IPS-18c (cell line): ENCODE data around the gene MED12L.
A peak's percentile ranks its signal among the peaks of the same experiment; 100 is the strongest.
"Not testable (repeated sequence)": the region's sequence is repeated elsewhere in the genome, so short reads cannot be mapped to it uniquely, and the experiment has no call there.

ENCODE experiments used
- H3K4me3 ChIP-seq: 2 replicates; pipeline ENCODE4 v1.7.0; 2013; ENCODE audit warnings: low read depth, mild to moderate bottlenecking, low read length, moderate library complexity; ENCODE audit not compliant: insufficient read depth
- H3K9me3 ChIP-seq: one replicate; pipeline ENCODE4 v1.6.1; 2013; ENCODE audit warnings: mild to moderate bottlenecking, low read length, moderate library complexity; ENCODE audit not compliant: control insufficient read depth, insufficient read depth

MED12L gene

GRCh38 chr3:151085227-151085888, at the start of gene MED12L:
TSS of gene MED12L (plus strand) at chr3:151085664. CDS start at chr3:151086927, 1,263 bp downstream.
- Histone ChIP-seq H3K4me3 (peak within 1 kb of the TSS; percentile 66), H3K9me3 (no peaks in the 10 kb centered on the region)

GRCh38 chr3:151037746-151038477, 47.6 kb upstream of the MED12L start:
- Histone ChIP-seq H3K4me3 (no peak overlapping the region), H3K9me3 (no peaks in the 10 kb centered on the region)

GRCh38 chr3:151044706-151045105, 40.8 kb upstream of the MED12L start:
- H3K9me3 ChIP-seq: no peaks in the 10 kb centered on the region
- no peak overlapping the region for H3K4me3 ChIP-seq

GRCh38 chr3:151047636-151048035, 37.8 kb upstream of the MED12L start:
- Histone ChIP-seq H3K4me3 (no peak overlapping the region), H3K9me3 (no peaks in the 10 kb centered on the region)

- H3K9me3 ChIP-seq: no peaks in the 10 kb centered on the region
Measured at GRCh38 chr3:151051533-151051932, 33.9 kb upstream of the MED12L start.

GRCh38 chr3:151052346-151052745, 33.1 kb upstream of the MED12L start:
- no peak overlapping the region for H3K4me3 ChIP-seq
- no peaks in the 10 kb centered on the region for H3K9me3 ChIP-seq

More at GRCh38 chr3:151051533-151051932, 33.9 kb upstream of the MED12L start:
- no peak overlapping the region for H3K4me3 ChIP-seq

GRCh38 chr3:151052756-151053155, 32.7 kb upstream of the MED12L start:
- no peaks in the 10 kb centered on the region for H3K9me3 ChIP-seq
- H3K4me3 ChIP-seq: no peak overlapping the region

- no peaks in the 10 kb centered on the region for H3K9me3 ChIP-seq
- H3K4me3 ChIP-seq: no peak overlapping the region
Measured at GRCh38 chr3:151058740-151059139, 26.7 kb upstream of the MED12L start.

- Histone ChIP-seq H3K9me3 (no peaks in the 10 kb centered on the region), H3K4me3 (no peak overlapping the region)
Measured at GRCh38 chr3:151062611-151063010, 22.9 kb upstream of the MED12L start.

GRCh38 chr3:151067158-151067557, 18.3 kb upstream of the MED12L start:
- Histone ChIP-seq H3K9me3 (no peaks in the 10 kb centered on the region), H3K4me3 (no peak overlapping the region)

- not testable (repeated sequence) for H3K4me3 ChIP-seq, H3K9me3 ChIP-seq
Measured at GRCh38 chr3:151072842-151073241, 12.6 kb upstream of the MED12L start.

- no peak overlapping the region for H3K4me3 ChIP-seq
- no peaks in the 10 kb centered on the region for H3K9me3 ChIP-seq
Measured at GRCh38 chr3:151074256-151074655, 11.2 kb upstream of the MED12L start.

- H3K4me3 ChIP-seq: no peak overlapping the region
Measured at GRCh38 chr3:151075869-151076562, 9.4 kb upstream of the MED12L start.

GRCh38 chr3:151076626-151077025, 8.8 kb upstream of the MED12L start:
- H3K9me3 ChIP-seq: no peaks in the 10 kb centered on the region
- H3K4me3 ChIP-seq: no peak overlapping the region

More at GRCh38 chr3:151075869-151076562, 9.4 kb upstream of the MED12L start:
- no peaks in the 10 kb centered on the region for H3K9me3 ChIP-seq

GRCh38 chr3:151081082-151081481, 4.4 kb upstream of the MED12L start:
- H3K4me3 ChIP-seq, H3K9me3 ChIP-seq: not testable (repeated sequence)

- H3K9me3 ChIP-seq: no peaks in the 10 kb centered on the region
- no peak overlapping the region for H3K4me3 ChIP-seq
Measured at GRCh38 chr3:151082880-151083838, 2.3 kb upstream of the MED12L start.

GRCh38 chr3:151084893-151085226, 604 bp upstream of the MED12L start:
- H3K9me3 ChIP-seq: no peaks in the 10 kb centered on the region
- peak overlapping the region; percentile 66 for H3K4me3 ChIP-seq
